ENCODE data around the gene GATA5. TPM values are rescaled to one million over a fixed set of nuclear protein-coding genes. Genes with fewer than 3 reads are reported as not detected.
A peak's percentile ranks its signal among the peaks of the same experiment; 100 is the strongest.

GATA5 gene
- total RNA-seq, 1 donor from 2014 or later = not detected

- no peak for DNase-seq (ENCODE audit: low read depth)
Observed at GRCh38 chr20:62488470-62488869, 12.7 kb upstream of the GATA5 start.

DNA sequence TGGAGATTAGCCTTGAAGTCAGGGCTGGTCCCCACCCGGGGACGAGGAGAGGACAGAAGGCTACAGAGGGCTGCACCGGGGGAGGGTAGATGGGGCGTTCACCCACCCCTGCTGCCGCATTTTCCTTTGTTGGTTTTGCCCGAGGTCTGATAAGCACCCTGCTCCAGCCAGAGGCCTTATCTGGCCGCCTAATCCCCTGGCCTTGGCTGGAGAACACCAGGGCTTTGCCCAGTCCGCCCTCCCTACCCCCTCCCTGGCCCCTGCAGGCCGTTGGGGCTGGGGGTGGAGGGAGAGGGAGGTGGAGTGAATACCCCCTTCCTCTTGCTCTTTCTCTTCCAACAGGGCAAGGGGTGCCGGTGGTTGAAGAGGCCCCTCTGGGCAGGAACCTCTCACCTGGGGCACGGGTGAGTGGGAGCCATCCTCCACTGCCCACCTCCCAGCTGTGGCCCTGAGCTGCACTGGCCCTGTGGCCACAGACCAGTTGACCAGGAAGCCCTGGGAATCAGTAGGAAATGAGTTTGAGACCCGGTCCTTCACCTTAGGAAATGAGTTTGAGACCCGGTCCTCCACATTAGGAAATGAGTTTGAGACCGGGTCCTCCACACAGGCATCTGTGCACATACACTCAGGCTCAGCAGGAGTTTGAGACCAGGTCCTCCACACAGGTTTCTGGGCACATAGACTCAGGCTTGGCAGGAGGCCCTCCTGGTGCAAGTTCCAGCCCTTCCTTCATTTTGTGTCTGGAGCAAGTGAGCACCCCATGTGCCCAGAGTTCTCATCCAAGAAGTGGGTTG, 12.0 kb upstream of the GATA5 start:
- no peak for DNase-seq (ENCODE audit: low read depth)

GRCh38 chr20:62487118-62487517, 11.3 kb upstream of the GATA5 start:
- no peak for DNase-seq (ENCODE audit: low read depth)

- DNase-seq (ENCODE audit: low read depth) = no peak
Observed at GRCh38 chr20:62486484-62486883, 10.7 kb upstream of the GATA5 start.

- DNase-seq (ENCODE audit: low read depth) = no peak
Observed at GRCh38 chr20:62485701-62486089, 9.9 kb upstream of the GATA5 start.

- peak; percentile 51 for DNase-seq (ENCODE audit: low read depth)
Observed at GRCh38 chr20:62485062-62485700, 9.4 kb upstream of the GATA5 start.

- DNase-seq (ENCODE audit: low read depth) = no peak
Observed at GRCh38 chr20:62484478-62484877, 8.7 kb upstream of the GATA5 start.

GRCh38 chr20:62483613-62484458, 8.0 kb upstream of the GATA5 start:
- no peak for DNase-seq (ENCODE audit: low read depth)

- DNase-seq (ENCODE audit: low read depth) = no peak
Observed at GRCh38 chr20:62482974-62483373, 7.2 kb upstream of the GATA5 start.

GRCh38 chr20:62482146-62482809, 6.5 kb upstream of the GATA5 start:
- no peak for DNase-seq (ENCODE audit: low read depth)

GRCh38 chr20:62481425-62482145, 5.8 kb upstream of the GATA5 start:
- no peak for DNase-seq (ENCODE audit: low read depth)

DNA sequence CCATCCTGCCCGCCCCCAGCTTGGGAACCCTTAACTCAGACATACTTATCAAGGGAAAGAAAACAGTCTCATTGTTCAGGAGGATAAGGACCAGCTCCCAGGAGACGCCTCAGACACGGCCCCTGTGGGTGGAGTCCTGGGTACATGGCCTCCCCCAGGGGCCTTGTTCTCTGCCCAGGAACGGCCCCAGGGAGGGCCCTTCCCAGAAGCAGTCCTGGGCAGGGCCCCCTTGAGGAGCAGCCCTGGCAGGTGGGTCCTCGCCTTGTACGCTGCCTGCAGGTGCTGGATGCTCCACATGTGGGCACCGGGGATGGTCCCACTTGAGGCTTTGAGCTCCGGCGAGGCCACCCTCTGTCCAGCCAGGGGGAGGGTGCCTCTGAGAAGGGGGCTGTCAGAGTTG, 4.5 kb upstream of the GATA5 start:
- DNase-seq (ENCODE audit: low read depth) = no peak

- no peak for DNase-seq (ENCODE audit: low read depth)
Observed at GRCh38 chr20:62479656-62480055, 3.9 kb upstream of the GATA5 start.

DNA sequence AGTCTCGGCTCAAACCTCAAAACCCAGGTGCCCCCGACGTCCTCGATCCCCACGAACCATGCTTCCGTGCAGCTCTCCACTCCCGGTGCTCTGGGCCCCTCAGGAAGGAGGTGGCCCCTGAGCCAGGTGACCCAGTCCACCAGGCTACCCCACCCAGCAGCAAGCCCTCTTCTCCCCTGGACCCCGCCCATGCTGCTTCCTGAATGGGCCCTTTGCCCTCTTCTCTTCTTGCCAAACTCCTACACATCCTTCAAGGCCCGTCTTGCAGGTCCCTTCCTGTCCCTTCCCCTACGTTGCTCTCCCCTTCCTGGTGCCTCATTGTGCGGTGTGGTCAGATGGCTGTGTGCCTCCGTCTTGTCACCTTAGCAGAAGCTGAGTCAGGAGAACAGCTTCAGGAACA, 3.4 kb upstream of the GATA5 start:
- no peak for DNase-seq (ENCODE audit: low read depth)

- DNase-seq (ENCODE audit: low read depth) = no peak
Observed at GRCh38 chr20:62477669-62478455, 2.1 kb upstream of the GATA5 start.

GRCh38 chr20:62476056-62476838, 452 bp upstream of the GATA5 start:
- no peak for DNase-seq (ENCODE audit: low read depth)

DNA sequence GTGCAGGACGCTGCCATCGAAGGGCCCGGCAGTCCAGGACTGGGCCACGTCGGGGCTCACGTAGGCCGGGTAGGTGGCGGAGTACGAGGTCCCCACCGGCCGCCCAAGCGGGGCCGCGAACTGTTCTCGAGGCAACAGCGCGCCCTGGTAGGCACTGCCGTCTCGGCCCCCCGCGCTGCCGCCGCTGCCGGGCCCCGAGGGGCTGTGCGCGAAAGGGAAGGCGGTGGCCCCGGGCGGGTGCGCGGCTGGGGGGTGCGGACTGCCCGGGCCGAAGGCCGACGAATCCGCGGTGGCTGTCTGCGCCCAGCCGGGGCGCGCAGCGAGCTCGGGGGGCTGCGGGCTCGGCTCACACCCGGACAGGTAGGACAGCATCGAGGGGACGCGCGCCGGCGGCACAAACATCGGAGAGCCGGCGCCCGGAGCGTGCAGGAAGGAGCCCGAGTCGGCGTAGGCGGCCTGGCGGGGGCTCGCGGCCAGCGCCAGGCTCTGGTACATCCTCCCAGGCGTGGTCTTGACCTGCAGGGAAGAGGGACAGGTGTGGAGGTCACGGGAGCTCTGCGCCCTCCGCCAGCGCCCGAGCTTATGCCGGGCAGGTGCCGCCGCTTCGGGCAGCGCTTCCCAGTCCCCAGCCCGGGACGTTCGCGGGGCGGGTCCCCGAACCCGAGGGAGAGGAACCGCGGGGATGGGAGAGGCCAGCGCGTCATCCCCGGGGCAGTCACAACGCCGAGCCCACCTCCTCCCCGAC, 596 bp downstream of the GATA5 start:
- no peak for DNase-seq (ENCODE audit: low read depth)

- DNase-seq (ENCODE audit: low read depth) = no peak
Observed at GRCh38 chr20:62474604-62475026, 1.2 kb downstream of the GATA5 start.

Data from myocyte (in vitro differentiated cells).